ENCODE results near the gene GRWD1.

- no peak for TF ChIP-seq CTCF (IDR thresholded peaks at IDR 0.05; ENCODE audit: low read depth, low read length)
- TF ChIP-seq POLR2A (IDR thresholded peaks at IDR 0.05; ENCODE audit: extremely low read depth, insufficient read length), result no peak
- TF ChIP-seq MAX (IDR thresholded peaks at IDR 0.05; ENCODE audit: low read depth, low read length), result peak; percentile 56; the same call in 1 of the 2 replicates
These were observed 56.7 kb downstream of the GRWD1 start for GRCh38 chr19:48502350-48503018.

All from NB4 (cell line).